Measurements from ENCODE around the gene PIGS.

Gene PIGS

DNA sequence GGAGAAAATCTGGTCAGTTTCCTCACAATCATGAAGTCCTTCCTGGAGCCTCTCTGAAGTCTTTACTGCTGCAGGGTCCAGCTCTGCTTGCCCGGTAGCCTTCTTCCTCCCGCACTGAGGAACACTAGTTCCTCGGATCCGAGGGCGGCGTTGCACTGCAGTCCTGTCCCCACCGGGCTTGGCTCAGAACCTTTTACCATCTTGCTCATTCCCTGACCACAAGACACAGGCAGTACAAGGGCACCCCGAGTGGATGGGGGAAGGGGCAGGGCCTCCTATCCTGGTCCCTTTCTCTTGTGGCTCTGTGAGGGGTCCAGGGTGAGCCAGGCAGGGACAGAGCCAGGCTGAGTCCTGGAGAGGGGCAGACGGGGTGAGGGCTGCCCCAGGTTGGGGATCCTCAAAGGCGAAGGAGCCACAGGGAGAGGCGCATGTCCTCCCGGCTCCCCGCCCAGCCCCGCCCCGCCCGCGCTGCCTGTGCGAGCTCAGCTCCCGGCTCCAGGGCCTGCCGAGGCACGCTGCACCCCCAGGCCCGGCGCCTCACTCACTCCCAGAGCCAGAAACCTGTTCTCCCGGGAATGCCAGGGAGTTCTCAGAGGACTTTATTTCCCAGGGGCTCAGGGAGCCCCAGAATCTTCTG, 63.6 kb downstream of the PIGS start:
- TF ChIP-seq, protein P1, sequence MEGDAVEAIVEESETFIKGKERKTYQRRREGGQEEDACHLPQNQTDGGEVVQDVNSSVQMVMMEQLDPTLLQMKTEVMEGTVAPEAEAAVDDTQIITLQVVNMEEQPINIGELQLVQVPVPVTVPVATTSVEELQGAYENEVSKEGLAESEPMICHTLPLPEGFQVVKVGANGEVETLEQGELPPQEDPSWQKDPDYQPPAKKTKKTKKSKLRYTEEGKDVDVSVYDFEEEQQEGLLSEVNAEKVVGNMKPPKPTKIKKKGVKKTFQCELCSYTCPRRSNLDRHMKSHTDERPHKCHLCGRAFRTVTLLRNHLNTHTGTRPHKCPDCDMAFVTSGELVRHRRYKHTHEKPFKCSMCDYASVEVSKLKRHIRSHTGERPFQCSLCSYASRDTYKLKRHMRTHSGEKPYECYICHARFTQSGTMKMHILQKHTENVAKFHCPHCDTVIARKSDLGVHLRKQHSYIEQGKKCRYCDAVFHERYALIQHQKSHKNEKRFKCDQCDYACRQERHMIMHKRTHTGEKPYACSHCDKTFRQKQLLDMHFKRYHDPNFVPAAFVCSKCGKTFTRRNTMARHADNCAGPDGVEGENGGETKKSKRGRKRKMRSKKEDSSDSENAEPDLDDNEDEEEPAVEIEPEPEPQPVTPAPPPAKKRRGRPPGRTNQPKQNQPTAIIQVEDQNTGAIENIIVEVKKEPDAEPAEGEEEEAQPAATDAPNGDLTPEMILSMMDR (IDR thresholded peaks at IDR 0.05; ENCODE audit: insufficient read depth, low read depth, low read length, missing control alignments) = no peak
- H3K4me3 ChIP-seq (ENCODE audit: low read length) = peak overlapping the region; percentile 64
- peak; percentile 94 for DNase-seq (ENCODE audit: low read depth)

DNA sequence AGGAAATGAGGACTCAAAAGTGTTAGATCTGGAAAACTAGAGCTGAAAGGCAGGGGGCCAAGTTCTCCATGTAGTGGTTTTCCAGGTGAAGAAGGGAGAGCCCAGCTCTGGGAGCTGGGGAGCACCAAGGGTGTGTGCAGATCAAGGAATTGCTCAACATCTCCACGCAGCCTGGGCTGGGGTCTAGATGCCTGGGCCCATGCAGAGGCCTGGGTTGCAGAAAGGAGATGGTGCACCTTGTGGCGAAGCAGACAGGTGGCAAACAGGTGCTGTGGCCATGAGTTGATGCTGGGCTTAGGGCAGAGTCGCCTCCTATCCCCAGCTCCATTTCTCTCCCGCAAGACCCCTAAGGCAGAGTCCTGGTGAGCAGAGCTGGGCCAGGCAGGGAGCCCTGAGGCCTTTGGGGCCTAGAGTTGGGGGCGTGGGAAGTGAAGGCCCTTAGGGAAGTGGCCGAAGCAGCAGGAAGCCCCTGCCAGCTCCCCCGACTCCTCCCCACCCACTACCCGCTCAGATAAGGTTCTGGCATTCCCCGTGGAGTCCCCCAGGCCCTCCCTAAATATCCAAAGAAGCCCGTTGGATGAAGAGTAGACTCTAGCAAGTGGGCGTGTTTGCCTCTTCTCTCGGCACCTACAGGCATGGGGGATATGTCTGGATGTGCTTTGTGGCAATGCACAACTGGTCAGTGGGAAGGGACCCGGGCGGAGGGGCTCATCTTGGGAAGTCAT, 64.4 kb downstream of the PIGS start:
- peak overlapping the region; percentile 64 for H3K4me3 ChIP-seq (ENCODE audit: low read length)
- TF ChIP-seq, protein P1 (IDR thresholded peaks at IDR 0.05; ENCODE audit: insufficient read depth, low read depth, low read length, missing control alignments) = no peak
- DNase-seq (ENCODE audit: low read depth) = no peak

DNA sequence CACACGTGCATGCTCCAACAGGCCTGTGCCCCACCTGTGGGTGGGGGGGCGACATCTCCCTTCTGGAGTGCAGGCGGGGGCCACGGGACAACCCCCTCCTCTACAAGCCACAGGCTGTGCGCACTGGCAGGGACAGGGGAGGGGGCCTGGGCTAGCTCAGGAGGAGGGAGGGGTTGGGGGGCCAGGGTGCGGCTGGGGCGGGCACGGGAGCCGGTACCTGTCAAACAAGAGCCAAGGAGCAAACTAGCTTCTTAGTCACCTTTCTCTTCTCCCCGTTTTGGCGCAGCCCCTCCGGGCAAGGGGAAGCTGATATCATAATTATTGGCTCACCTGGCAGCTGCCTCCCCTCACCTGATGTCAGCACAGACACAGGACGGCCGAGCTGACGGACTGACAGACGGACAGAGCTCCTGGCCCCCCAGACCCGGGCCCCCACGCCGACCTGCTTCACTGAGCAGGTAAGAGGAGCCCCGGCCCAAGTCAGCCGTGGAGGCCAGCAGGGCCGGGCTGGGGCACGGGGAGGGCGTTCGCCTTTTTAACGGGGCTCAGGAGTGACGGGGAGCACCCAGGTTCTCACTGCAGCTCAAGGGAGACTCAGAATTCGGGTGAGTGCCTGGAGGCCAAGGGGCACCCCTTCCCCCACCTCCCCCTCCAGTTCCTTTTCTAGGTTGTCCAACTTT, 65.2 kb downstream of the PIGS start, which contains the start of gene FOXN1:
Gene FOXN1, plus strand, starts transcription at position 363 of the 680 bp plus-strand sequence. CDS start 17,622 bp downstream, outside the sequence.
- TF ChIP-seq, protein P1 (IDR thresholded peaks at IDR 0.05; ENCODE audit: insufficient read depth, low read depth, low read length, missing control alignments) = no peak
- DNase-seq (ENCODE audit: low read depth) = peak; percentile 87
- peak within 1 kb of the TSS; percentile 64 for H3K4me3 ChIP-seq (ENCODE audit: low read length)

GRCh38 chr17:28503420-28503819, 67.9 kb downstream of the PIGS start:
- no peak overlapping the region for H3K4me3 ChIP-seq (ENCODE audit: low read length)
- TF ChIP-seq, protein P1 (IDR thresholded peaks at IDR 0.05; ENCODE audit: insufficient read depth, low read depth, low read length, missing control alignments) = no peak
- no peak for DNase-seq (ENCODE audit: low read depth)

Data from epithelial cell of esophagus (primary cell).